HEK293 (cell line): ENCODE results near the gene CDKN2A.

ENCODE experiments used
- AEBP2 ChIP-seq: fragments of 450-650 bp; formaldehyde crosslinking; IDR thresholded peaks from 2 replicates; pipeline ENCODE4 v1.5.1; 2016; ENCODE audit warnings: missing biosample characterization, missing genetic modification characterization, borderline replicate concordance
- GLI2 ChIP-seq: fragments of 450-650 bp; formaldehyde crosslinking; IDR thresholded peaks from 2 replicates; pipeline ENCODE4; 2017; ENCODE audit warnings: missing biosample characterization, missing genetic modification characterization, low read depth, borderline replicate concordance
- IKZF3 ChIP-seq: fragments of 450-650 bp; IDR thresholded peaks from 2 replicates; pipeline ENCODE4 v1.5.0; 2018; ENCODE audit warnings: missing biosample characterization, mild to moderate bottlenecking, missing genetic modification characterization, moderate library complexity
- KLF16 ChIP-seq: fragments of 450-650 bp; formaldehyde crosslinking; IDR thresholded peaks from 2 replicates; pipeline ENCODE4 v1.5.1; 2017; ENCODE audit warnings: missing biosample characterization, missing genetic modification characterization
- OSR2 ChIP-seq: fragments of 450-650 bp; formaldehyde crosslinking; IDR thresholded peaks from 2 replicates; pipeline ENCODE4 v1.5.1; 2016; ENCODE audit warnings: missing biosample characterization, missing genetic modification characterization
- ZIC2 ChIP-seq: fragments of 450-650 bp; formaldehyde crosslinking; IDR thresholded peaks from 2 replicates; pipeline ENCODE4 v1.5.1; 2016; ENCODE audit warnings: missing biosample characterization, missing genetic modification characterization
- ZNF112 ChIP-seq: fragments of 450-650 bp; formaldehyde crosslinking; IDR thresholded peaks from 2 replicates; pipeline ENCODE4 v1.5.0; 2017; ENCODE audit warnings: missing biosample characterization, missing genetic modification characterization
- ZNF114 ChIP-seq: fragments of 450-650 bp; formaldehyde crosslinking; IDR thresholded peaks from 2 replicates; pipeline ENCODE4 v1.5.0; 2017; ENCODE audit warnings: missing biosample characterization, missing genetic modification characterization
- ZNF146 ChIP-seq: fragments of 450-650 bp; formaldehyde crosslinking; IDR thresholded peaks from 2 replicates; pipeline ENCODE4 v1.5.1; 2016; ENCODE audit warnings: missing biosample characterization, missing genetic modification characterization
- ZNF202 ChIP-seq: fragments of 450-650 bp; formaldehyde crosslinking; IDR thresholded peaks from 2 replicates; pipeline ENCODE4 v1.5.1; 2016; ENCODE audit warnings: missing biosample characterization, missing genetic modification characterization, borderline replicate concordance
- ZNF274 ChIP-seq, 2 experiments: fragments of 200-500 bp in 1 of 2; fragments of 450-650 bp in 1 of 2; sonication (Bioruptor generic) in 1 of 2; formaldehyde crosslinking in 1 of 2; IDR thresholded peaks; 2 replicates each; pipeline versions ENCODE4 v1.5.1 to v1.6.1; 2014 to 2016; ENCODE audit warnings: borderline replicate concordance in 1 of 2, inconsistent platforms in 1 of 2, low read length in 1 of 2, missing biosample characterization in 1 of 2, missing genetic modification characterization in 1 of 2
- ZNF280D ChIP-seq: fragments of 450-650 bp; formaldehyde crosslinking; IDR thresholded peaks from 2 replicates; pipeline ENCODE4 v1.5.1; 2016; ENCODE audit warnings: missing biosample characterization, missing genetic modification characterization
- ZNF324 ChIP-seq: fragments of 450-650 bp; formaldehyde crosslinking; IDR thresholded peaks from 2 replicates; pipeline ENCODE4 v1.5.1; 2016; ENCODE audit warnings: missing biosample characterization, missing genetic modification characterization
- ZNF354C ChIP-seq: fragments of 450-650 bp; formaldehyde crosslinking; IDR thresholded peaks from 2 replicates; pipeline ENCODE4 v1.5.1; 2016; ENCODE audit warnings: missing biosample characterization, missing genetic modification characterization, low read depth, borderline replicate concordance
- ZNF404 ChIP-seq: fragments of 450-650 bp; formaldehyde crosslinking; IDR thresholded peaks from 2 replicates; pipeline ENCODE4 v1.5.1; 2017; ENCODE audit warnings: missing biosample characterization, missing genetic modification characterization
- ZNF426 ChIP-seq: fragments of 450-650 bp; formaldehyde crosslinking; IDR thresholded peaks from 2 replicates; pipeline ENCODE4 v1.5.1; 2017; ENCODE audit warnings: missing biosample characterization, missing genetic modification characterization, mild to moderate bottlenecking, inconsistent platforms, moderate library complexity
- ZNF48 ChIP-seq: fragments of 450-650 bp; formaldehyde crosslinking; IDR thresholded peaks from 2 replicates; pipeline ENCODE4 v1.5.1; 2016; ENCODE audit warnings: missing biosample characterization, missing genetic modification characterization
- ZNF529 ChIP-seq: fragments of 450-650 bp; formaldehyde crosslinking; IDR thresholded peaks from 2 replicates; pipeline ENCODE4 v1.5.1; 2017; ENCODE audit warnings: missing genetic modification characterization, missing biosample characterization; ENCODE audit not compliant: insufficient replicate concordance
- ZNF548 ChIP-seq: fragments of 450-650 bp; formaldehyde crosslinking; IDR thresholded peaks from 2 replicates; pipeline ENCODE4 v1.5.1; 2016; ENCODE audit warnings: missing biosample characterization, missing genetic modification characterization
- ZNF658 ChIP-seq: fragments of 450-650 bp; formaldehyde crosslinking; IDR thresholded peaks from 2 replicates; pipeline ENCODE4; 2016; ENCODE audit warnings: missing biosample characterization, missing genetic modification characterization
- ZNF660 ChIP-seq: fragments of 450-650 bp; IDR thresholded peaks from 2 replicates; pipeline ENCODE4 v1.5.1; 2018; ENCODE audit warnings: missing biosample characterization, mild to moderate bottlenecking, missing genetic modification characterization
- ZNF677 ChIP-seq: fragments of 450-650 bp; IDR thresholded peaks from 2 replicates; pipeline ENCODE4 v1.5.0; 2018; ENCODE audit warnings: missing biosample characterization, mild to moderate bottlenecking, missing genetic modification characterization, moderate library complexity
- ZNF747 ChIP-seq: fragments of 450-650 bp; formaldehyde crosslinking; IDR thresholded peaks from 2 replicates; pipeline ENCODE4 v1.5.1; 2016; ENCODE audit warnings: missing biosample characterization, missing genetic modification characterization
- ZNF768 ChIP-seq: fragments of 450-650 bp; formaldehyde crosslinking; IDR thresholded peaks from 2 replicates; pipeline ENCODE4 v1.5.1; 2018; ENCODE audit warnings: missing biosample characterization, mild to moderate bottlenecking, missing genetic modification characterization
- ZNF830 ChIP-seq: fragments of 450-650 bp; IDR thresholded peaks from 2 replicates; pipeline ENCODE4 v1.5.0; 2018; ENCODE audit warnings: missing biosample characterization, missing genetic modification characterization, low read depth, mild to moderate bottlenecking, moderate library complexity
- ZNF837 ChIP-seq: fragments of 450-650 bp; formaldehyde crosslinking; IDR thresholded peaks from 2 replicates; pipeline ENCODE4 v1.5.1; 2016; ENCODE audit warnings: missing biosample characterization, missing genetic modification characterization
- ZSCAN30 ChIP-seq: fragments of 450-650 bp; IDR thresholded peaks from 2 replicates; pipeline ENCODE4 v1.5.1; 2018; ENCODE audit warnings: missing biosample characterization, mild to moderate bottlenecking, missing genetic modification characterization, moderate library complexity
- ZSCAN4 ChIP-seq: fragments of 450-650 bp; formaldehyde crosslinking; IDR thresholded peaks from 2 replicates; pipeline ENCODE4 v1.5.1; 2017; ENCODE audit warnings: missing biosample characterization, missing genetic modification characterization
- TF ChIP-seq, protein P1 (sequence below): fragments of 450-650 bp; formaldehyde crosslinking; IDR thresholded peaks from 2 replicates; pipeline ENCODE4 v1.5.1; 2016; ENCODE audit warnings: missing biosample characterization, missing genetic modification characterization, borderline replicate concordance

Gene CDKN2A

DNA sequence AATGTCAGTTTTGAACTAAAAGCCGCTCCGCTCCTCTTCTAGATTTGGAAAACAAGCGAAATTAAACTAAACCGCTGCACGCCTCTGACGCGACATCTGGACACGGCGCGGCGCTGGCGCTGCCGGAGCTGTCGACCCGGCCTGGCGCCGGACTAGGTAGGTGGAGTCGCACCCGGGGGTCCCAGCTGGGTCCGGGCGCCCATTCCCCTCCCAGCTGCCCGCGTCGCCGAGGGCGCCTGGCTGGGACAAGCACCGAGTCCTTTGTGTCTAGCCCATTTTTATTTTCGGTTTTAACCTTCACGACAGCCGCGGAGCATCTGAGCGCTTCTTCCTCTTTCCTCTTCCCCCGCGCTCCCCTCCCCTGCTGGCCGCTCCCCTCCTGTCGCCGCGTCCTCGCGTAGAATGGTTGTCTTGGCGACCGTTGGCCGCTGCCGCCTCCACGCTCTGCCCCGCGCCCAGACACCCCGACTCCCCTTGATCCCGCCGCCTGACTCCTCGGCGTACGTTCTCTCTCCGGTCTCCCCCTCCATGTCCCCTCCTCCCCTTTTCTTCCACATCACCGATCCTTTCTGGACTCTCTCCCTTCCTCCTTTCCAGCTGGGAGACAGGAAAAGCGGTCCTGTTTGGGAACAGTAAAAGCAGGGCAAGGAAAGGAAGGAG, 944 bp upstream of the CDKN2A start (continued):
- no peak for TF ChIP-seq AEBP2 (tag by site-specific recombination)
- TF ChIP-seq ZNF280D (tag by site-specific recombination): no peak
- TF ChIP-seq ZNF274 (IDR thresholded peaks at IDR 0.05; ENCODE audit: low read length): no peak
- TF ChIP-seq ZNF274 (tag by site-specific recombination; IDR thresholded peaks at IDR 0.05; ENCODE audit: borderline replicate concordance): no peak
- no peak for TF ChIP-seq ZNF660 (tag by site-specific recombination)
- TF ChIP-seq ZNF202 (tag by site-specific recombination): no peak
- TF ChIP-seq ZNF768 (tag by site-specific recombination): no peak
- no peak for TF ChIP-seq ZNF548
- TF ChIP-seq ZNF426 (tag by site-specific recombination): no peak
- no peak for TF ChIP-seq ZNF146 (tag by site-specific recombination)
- no peak for TF ChIP-seq ZNF747 (tag by site-specific recombination)
- no peak for TF ChIP-seq ZSCAN30
- TF ChIP-seq, protein P1, sequence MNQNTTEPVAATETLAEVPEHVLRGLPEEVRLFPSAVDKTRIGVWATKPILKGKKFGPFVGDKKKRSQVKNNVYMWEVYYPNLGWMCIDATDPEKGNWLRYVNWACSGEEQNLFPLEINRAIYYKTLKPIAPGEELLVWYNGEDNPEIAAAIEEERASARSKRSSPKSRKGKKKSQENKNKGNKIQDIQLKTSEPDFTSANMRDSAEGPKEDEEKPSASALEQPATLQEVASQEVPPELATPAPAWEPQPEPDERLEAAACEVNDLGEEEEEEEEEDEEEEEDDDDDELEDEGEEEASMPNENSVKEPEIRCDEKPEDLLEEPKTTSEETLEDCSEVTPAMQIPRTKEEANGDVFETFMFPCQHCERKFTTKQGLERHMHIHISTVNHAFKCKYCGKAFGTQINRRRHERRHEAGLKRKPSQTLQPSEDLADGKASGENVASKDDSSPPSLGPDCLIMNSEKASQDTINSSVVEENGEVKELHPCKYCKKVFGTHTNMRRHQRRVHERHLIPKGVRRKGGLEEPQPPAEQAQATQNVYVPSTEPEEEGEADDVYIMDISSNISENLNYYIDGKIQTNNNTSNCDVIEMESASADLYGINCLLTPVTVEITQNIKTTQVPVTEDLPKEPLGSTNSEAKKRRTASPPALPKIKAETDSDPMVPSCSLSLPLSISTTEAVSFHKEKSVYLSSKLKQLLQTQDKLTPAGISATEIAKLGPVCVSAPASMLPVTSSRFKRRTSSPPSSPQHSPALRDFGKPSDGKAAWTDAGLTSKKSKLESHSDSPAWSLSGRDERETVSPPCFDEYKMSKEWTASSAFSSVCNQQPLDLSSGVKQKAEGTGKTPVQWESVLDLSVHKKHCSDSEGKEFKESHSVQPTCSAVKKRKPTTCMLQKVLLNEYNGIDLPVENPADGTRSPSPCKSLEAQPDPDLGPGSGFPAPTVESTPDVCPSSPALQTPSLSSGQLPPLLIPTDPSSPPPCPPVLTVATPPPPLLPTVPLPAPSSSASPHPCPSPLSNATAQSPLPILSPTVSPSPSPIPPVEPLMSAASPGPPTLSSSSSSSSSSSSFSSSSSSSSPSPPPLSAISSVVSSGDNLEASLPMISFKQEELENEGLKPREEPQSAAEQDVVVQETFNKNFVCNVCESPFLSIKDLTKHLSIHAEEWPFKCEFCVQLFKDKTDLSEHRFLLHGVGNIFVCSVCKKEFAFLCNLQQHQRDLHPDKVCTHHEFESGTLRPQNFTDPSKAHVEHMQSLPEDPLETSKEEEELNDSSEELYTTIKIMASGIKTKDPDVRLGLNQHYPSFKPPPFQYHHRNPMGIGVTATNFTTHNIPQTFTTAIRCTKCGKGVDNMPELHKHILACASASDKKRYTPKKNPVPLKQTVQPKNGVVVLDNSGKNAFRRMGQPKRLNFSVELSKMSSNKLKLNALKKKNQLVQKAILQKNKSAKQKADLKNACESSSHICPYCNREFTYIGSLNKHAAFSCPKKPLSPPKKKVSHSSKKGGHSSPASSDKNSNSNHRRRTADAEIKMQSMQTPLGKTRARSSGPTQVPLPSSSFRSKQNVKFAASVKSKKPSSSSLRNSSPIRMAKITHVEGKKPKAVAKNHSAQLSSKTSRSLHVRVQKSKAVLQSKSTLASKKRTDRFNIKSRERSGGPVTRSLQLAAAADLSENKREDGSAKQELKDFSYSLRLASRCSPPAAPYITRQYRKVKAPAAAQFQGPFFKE (tag by site-specific recombination): no peak
- no peak for TF ChIP-seq ZIC2
- TF ChIP-seq KLF16: no peak; the same call in none of the 2 replicates
- no peak for TF ChIP-seq ZNF404 (tag by site-specific recombination)
- TF ChIP-seq ZNF114: no peak
- TF ChIP-seq ZNF324 (tag by site-specific recombination): no peak
- no peak for TF ChIP-seq ZSCAN4 (tag by site-specific recombination)
- no peak for TF ChIP-seq ZNF830
- TF ChIP-seq ZNF354C (tag by site-specific recombination): no peak
- TF ChIP-seq IKZF3: peak; percentile 73
- no peak for TF ChIP-seq ZNF658 (tag by site-specific recombination)
- TF ChIP-seq ZNF48 (tag by site-specific recombination): no peak
- TF ChIP-seq GLI2 (tag by site-specific recombination): no peak
- no peak for TF ChIP-seq ZNF677
- no peak for TF ChIP-seq ZNF529
- no peak for TF ChIP-seq ZNF837 (tag by site-specific recombination)
- TF ChIP-seq ZNF112 (tag by site-specific recombination): no peak
- TF ChIP-seq OSR2: no peak
